GM23338 (cell line): Measurements from ENCODE around the gene CECR2. TPM values are rescaled to one million over a fixed set of nuclear protein-coding genes. Genes with fewer than 3 reads are reported as not detected.

Experiments
- ATAC-seq: fragments of 200-7000 bp; cut with Tn5 transposase; 3 replicates; pipeline ENCODE4 v1.9.1; 2020
- DNase-seq: peaks from one replicate; pipeline ENCODE4 v3.0.0-alpha.2; 2015; ENCODE audit warnings: low spot score
- H2AFZ ChIP-seq: fragments of 200-600 bp; sonication (generic); 2 replicates; pipeline ENCODE4 v1.8.0; 2016; ENCODE audit warnings: antibody characterized with exemption, mild to moderate bottlenecking, moderate library complexity
- H3F3A ChIP-seq: fragments of 200-600 bp; sonication (generic); replicated peaks from 2 replicates; pipeline ENCODE4 v1.8.0; 2017; ENCODE audit warnings: antibody characterized with exemption, mixed run types, low read depth
- H3K27ac ChIP-seq: fragments of 200-600 bp; sonication (generic); 2 replicates; pipeline ENCODE4 v1.6.1; 2016; ENCODE audit warnings: low read depth
- H3K27me3 ChIP-seq: fragments of 200-600 bp; sonication (generic); 2 replicates; pipeline ENCODE4 v1.8.0; 2016; ENCODE audit warnings: mild to moderate bottlenecking, mixed run types, moderate library complexity; ENCODE audit not compliant: insufficient read depth
- H3K36me3 ChIP-seq: fragments of 200-600 bp; sonication (generic); 2 replicates; pipeline ENCODE4 v1.8.0; 2016; ENCODE audit warnings: mild to moderate bottlenecking; ENCODE audit not compliant: insufficient read depth
- H3K4me1 ChIP-seq: fragments of 200-600 bp; sonication (generic); 2 replicates; pipeline ENCODE4 v1.8.0; 2016; ENCODE audit warnings: mild to moderate bottlenecking, moderate library complexity; ENCODE audit not compliant: insufficient read depth
- H3K4me2 ChIP-seq: fragments of 200-600 bp; sonication (generic); 2 replicates; pipeline ENCODE4 v1.7.1; 2017; ENCODE audit warnings: mixed run types
- H3K4me3 ChIP-seq: fragments of 200-600 bp; sonication (generic); 2 replicates; pipeline ENCODE4 v1.6.1; 2016; ENCODE audit warnings: mixed run types
- H3K79me2 ChIP-seq: fragments of 200-600 bp; sonication (generic); replicated peaks from 2 replicates; pipeline ENCODE4 v1.8.0; 2017; ENCODE audit warnings: mild to moderate bottlenecking; ENCODE audit not compliant: insufficient read depth
- H3K9me2 ChIP-seq: fragments of 200-600 bp; sonication (generic); 2 replicates; pipeline ENCODE4 v1.8.0; 2017; ENCODE audit not compliant: insufficient read depth
- H4K20me1 ChIP-seq: fragments of 200-600 bp; sonication (generic); replicated peaks from 2 replicates; pipeline ENCODE4 v1.8.0; 2017; ENCODE audit warnings: mild to moderate bottlenecking; ENCODE audit not compliant: insufficient read depth
- H3K27ac Mint-ChIP-seq: 2 replicates; pipeline ENCODE4 v1.8.0; 2020; ENCODE audit warnings: inconsistent platforms, mild to moderate bottlenecking, moderate library complexity, mixed read lengths
- H3K27me3 Mint-ChIP-seq: 3 replicates; pipeline ENCODE4 v1.8.0; 2022; ENCODE audit warnings: low read depth, mild to moderate bottlenecking, moderate library complexity, mixed read lengths, inconsistent platforms; ENCODE audit not compliant: insufficient read depth, poor library complexity
- H3K36me3 Mint-ChIP-seq: 3 replicates; pipeline ENCODE4 v1.8.0; 2021; ENCODE audit warnings: low read depth, mild to moderate bottlenecking, inconsistent platforms, moderate library complexity, mixed read lengths
- H3K4me1 Mint-ChIP-seq: 3 replicates; pipeline ENCODE4 v1.8.0; 2020; ENCODE audit warnings: mild to moderate bottlenecking, inconsistent platforms, mixed read lengths
- H3K4me3 Mint-ChIP-seq: 3 replicates; pipeline ENCODE4 v1.8.0; 2021; ENCODE audit warnings: moderate library complexity, mild to moderate bottlenecking, inconsistent platforms, mixed read lengths
- H3K9me3 Mint-ChIP-seq: 3 replicates; pipeline ENCODE4 v1.8.0; 2020; ENCODE audit warnings: moderate library complexity, mild to moderate bottlenecking, inconsistent platforms, mixed read lengths
- CREB1 ChIP-seq: fragments of 250-450 bp; sonication (Bioruptor Pico); IDR thresholded peaks from 2 replicates; pipeline ENCODE4 v1.5.0; 2020; ENCODE audit warnings: low read depth, mild to moderate bottlenecking, moderate library complexity
- EZH2phosphoT487 ChIP-seq: fragments of 200-600 bp; sonication (generic); IDR thresholded peaks from one replicate; pipeline ENCODE4 v1.8.1; 2018; ENCODE audit warnings: antibody characterized with exemption; ENCODE audit not compliant: unreplicated experiment
- JUNB ChIP-seq: IDR thresholded peaks from one replicate; pipeline ENCODE4 v1.6.1; 2016; ENCODE audit warnings: antibody characterized with exemption; ENCODE audit not compliant: unreplicated experiment
- NANOG ChIP-seq: IDR thresholded peaks from 2 replicates; pipeline ENCODE4 v1.6.1; 2016; ENCODE audit warnings: antibody characterized with exemption, borderline replicate concordance
- POLR2AphosphoS5 ChIP-seq: IDR thresholded peaks from 2 replicates; pipeline ENCODE4 v1.6.1; 2016; ENCODE audit warnings: antibody characterized with exemption, low read depth
- ZNF331 ChIP-seq: fragments of 250-450 bp; sonication (Bioruptor Pico); IDR thresholded peaks from 2 replicates; pipeline ENCODE4 v1.5.0; 2020; ENCODE audit warnings: low read depth, mild to moderate bottlenecking, moderate library complexity
- polyA plus RNA-seq: library from polyadenylated mRNA; unstranded; fragments of >200 nt; fragmentation: Nextera tagmentation; extraction: Ambion mirVana; gene quantifications from 2 replicates; pipeline ENCODE4 v1.2.1, GENCODE V29; 2016
- total RNA-seq: library from RNA; depleted of rRNA; stranded (reverse); fragments of >200 nt; shearing (Covaris generic); gene quantifications from 2 replicates; pipeline ENCODE4 v1.2.3, GENCODE V29; 2014
- TF ChIP-seq, protein P1 (sequence below): IDR thresholded peaks from one replicate; pipeline ENCODE4 v1.6.1; 2018; ENCODE audit warnings: antibody characterized with exemption; ENCODE audit not compliant: unreplicated experiment
- TF ChIP-seq, protein P2 (sequence below): fragments of 250-450 bp; sonication (Bioruptor Pico); IDR thresholded peaks from 2 replicates; pipeline ENCODE4 v1.5.0; 2020; ENCODE audit warnings: mild to moderate bottlenecking, moderate library complexity
- TF ChIP-seq, protein P3 (sequence below), 2 experiments: fragments of 200-600 bp in 1 of 2; sonication (generic) in 1 of 2; conservative IDR thresholded peaks; 2 replicates each; pipeline versions ENCODE4 v1.5.1 to v1.6.1; 2016 to 2017; ENCODE audit warnings: antibody characterized with exemption in 2 of 2, low read depth in 2 of 2, mild to moderate bottlenecking in 2 of 2, moderate library complexity in 1 of 2

CECR2 gene
- total and polyA plus RNA-seq, 2 experiments from 2014 or later, result 18.4 to 110 TPM

DNA sequence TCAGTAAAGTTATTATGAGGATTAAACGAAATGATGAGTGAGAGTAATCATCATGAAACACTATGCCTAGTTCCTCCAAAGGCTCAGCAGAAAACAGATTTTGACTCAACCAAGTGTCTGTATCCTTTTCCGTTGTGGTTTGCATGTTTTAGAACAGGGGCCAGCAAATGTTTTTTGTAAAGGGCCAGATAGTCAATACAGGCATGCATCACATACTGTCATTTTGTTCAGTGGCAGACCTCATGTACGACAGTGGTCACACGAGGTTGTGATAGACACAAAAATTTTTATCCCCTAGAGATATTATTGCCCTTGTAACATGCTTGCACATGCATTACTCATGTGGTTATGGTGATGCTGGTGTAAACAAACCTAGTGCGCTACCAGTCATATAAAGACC lies 112.2 kb downstream of the CECR2 start:
- no peaks in the 10 kb centered on the region for H3K9me2 ChIP-seq
- no peak overlapping the region for H3K4me2 ChIP-seq

More for the DNA sequence above, 112.2 kb downstream of the CECR2 start:
- H3K36me3 Mint-ChIP-seq, result peaks cover 71% of the 10 kb centered on the region
- peaks cover 12% of the 10 kb centered on the region for H3K4me1 Mint-ChIP-seq
- Histone ChIP-seq H4K20me1 (peaks cover 23% of the 10 kb centered on the region), H3K27me3 (no peaks in the 10 kb centered on the region), H3K79me2 (peaks cover 90% of the 10 kb centered on the region), H3K4me1 (peaks cover 10% of the 10 kb centered on the region), H3F3A (peaks cover 13% of the 10 kb centered on the region; the same call in 1 of the 2 replicates), H3K36me3 (peaks cover 20% of the 10 kb centered on the region), H3K27ac (no peak overlapping the region), H3K4me3 (no peak overlapping the region), H2AFZ (no peak overlapping the region)
- no peak overlapping the region for H3K27ac Mint-ChIP-seq
- TF ChIP-seq ZNF331 (CRISPR knock-in tag) (no peak), NANOG (no peak), POLR2AphosphoS5 (no peak), EZH2phosphoT487 (no peak), JUNB (no peak), CREB1 (CRISPR knock-in tag) (no peak)
- TF ChIP-seq, protein P1, sequence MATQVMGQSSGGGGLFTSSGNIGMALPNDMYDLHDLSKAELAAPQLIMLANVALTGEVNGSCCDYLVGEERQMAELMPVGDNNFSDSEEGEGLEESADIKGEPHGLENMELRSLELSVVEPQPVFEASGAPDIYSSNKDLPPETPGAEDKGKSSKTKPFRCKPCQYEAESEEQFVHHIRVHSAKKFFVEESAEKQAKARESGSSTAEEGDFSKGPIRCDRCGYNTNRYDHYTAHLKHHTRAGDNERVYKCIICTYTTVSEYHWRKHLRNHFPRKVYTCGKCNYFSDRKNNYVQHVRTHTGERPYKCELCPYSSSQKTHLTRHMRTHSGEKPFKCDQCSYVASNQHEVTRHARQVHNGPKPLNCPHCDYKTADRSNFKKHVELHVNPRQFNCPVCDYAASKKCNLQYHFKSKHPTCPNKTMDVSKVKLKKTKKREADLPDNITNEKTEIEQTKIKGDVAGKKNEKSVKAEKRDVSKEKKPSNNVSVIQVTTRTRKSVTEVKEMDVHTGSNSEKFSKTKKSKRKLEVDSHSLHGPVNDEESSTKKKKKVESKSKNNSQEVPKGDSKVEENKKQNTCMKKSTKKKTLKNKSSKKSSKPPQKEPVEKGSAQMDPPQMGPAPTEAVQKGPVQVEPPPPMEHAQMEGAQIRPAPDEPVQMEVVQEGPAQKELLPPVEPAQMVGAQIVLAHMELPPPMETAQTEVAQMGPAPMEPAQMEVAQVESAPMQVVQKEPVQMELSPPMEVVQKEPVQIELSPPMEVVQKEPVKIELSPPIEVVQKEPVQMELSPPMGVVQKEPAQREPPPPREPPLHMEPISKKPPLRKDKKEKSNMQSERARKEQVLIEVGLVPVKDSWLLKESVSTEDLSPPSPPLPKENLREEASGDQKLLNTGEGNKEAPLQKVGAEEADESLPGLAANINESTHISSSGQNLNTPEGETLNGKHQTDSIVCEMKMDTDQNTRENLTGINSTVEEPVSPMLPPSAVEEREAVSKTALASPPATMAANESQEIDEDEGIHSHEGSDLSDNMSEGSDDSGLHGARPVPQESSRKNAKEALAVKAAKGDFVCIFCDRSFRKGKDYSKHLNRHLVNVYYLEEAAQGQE, result no peak
- TF ChIP-seq, protein P2, sequence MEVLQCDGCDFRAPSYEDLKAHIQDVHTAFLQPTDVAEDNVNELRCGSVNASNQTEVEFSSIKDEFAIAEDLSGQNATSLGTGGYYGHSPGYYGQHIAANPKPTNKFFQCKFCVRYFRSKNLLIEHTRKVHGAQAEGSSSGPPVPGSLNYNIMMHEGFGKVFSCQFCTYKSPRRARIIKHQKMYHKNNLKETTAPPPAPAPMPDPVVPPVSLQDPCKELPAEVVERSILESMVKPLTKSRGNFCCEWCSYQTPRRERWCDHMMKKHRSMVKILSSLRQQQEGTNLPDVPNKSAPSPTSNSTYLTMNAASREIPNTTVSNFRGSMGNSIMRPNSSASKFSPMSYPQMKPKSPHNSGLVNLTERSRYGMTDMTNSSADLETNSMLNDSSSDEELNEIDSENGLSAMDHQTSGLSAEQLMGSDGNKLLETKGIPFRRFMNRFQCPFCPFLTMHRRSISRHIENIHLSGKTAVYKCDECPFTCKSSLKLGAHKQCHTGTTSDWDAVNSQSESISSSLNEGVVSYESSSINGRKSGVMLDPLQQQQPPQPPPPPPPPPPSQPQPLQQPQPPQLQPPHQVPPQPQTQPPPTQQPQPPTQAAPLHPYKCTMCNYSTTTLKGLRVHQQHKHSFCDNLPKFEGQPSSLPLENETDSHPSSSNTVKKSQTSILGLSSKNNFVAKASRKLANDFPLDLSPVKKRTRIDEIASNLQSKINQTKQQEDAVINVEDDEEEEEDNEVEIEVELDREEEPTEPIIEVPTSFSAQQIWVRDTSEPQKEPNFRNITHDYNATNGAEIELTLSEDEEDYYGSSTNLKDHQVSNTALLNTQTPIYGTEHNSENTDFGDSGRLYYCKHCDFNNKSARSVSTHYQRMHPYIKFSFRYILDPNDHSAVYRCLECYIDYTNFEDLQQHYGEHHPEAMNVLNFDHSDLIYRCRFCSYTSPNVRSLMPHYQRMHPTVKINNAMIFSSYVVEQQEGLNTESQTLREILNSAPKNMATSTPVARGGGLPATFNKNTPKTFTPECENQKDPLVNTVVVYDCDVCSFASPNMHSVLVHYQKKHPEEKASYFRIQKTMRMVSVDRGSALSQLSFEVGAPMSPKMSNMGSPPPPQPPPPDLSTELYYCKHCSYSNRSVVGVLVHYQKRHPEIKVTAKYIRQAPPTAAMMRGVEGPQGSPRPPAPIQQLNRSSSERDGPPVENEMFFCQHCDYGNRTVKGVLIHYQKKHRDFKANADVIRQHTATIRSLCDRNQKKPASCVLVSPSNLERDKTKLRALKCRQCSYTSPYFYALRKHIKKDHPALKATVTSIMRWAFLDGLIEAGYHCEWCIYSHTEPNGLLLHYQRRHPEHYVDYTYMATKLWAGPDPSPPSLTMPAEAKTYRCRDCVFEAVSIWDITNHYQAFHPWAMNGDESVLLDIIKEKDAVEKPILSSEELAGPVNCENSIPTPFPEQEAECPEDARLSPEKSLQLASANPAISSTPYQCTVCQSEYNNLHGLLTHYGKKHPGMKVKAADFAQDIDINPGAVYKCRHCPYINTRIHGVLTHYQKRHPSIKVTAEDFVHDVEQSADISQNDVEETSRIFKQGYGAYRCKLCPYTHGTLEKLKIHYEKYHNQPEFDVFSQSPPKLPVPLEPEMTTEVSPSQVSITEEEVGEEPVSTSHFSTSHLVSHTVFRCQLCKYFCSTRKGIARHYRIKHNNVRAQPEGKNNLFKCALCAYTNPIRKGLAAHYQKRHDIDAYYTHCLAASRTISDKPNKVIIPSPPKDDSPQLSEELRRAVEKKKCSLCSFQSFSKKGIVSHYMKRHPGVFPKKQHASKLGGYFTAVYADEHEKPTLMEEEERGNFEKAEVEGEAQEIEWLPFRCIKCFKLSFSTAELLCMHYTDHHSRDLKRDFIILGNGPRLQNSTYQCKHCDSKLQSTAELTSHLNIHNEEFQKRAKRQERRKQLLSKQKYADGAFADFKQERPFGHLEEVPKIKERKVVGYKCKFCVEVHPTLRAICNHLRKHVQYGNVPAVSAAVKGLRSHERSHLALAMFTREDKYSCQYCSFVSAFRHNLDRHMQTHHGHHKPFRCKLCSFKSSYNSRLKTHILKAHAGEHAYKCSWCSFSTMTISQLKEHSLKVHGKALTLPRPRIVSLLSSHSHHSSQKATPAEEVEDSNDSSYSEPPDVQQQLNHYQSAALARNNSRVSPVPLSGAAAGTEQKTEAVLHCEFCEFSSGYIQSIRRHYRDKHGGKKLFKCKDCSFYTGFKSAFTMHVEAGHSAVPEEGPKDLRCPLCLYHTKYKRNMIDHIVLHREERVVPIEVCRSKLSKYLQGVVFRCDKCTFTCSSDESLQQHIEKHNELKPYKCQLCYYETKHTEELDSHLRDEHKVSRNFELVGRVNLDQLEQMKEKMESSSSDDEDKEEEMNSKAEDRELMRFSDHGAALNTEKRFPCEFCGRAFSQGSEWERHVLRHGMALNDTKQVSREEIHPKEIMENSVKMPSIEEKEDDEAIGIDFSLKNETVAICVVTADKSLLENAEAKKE (CRISPR knock-in tag), result no peak
- TF ChIP-seq, protein P3, sequence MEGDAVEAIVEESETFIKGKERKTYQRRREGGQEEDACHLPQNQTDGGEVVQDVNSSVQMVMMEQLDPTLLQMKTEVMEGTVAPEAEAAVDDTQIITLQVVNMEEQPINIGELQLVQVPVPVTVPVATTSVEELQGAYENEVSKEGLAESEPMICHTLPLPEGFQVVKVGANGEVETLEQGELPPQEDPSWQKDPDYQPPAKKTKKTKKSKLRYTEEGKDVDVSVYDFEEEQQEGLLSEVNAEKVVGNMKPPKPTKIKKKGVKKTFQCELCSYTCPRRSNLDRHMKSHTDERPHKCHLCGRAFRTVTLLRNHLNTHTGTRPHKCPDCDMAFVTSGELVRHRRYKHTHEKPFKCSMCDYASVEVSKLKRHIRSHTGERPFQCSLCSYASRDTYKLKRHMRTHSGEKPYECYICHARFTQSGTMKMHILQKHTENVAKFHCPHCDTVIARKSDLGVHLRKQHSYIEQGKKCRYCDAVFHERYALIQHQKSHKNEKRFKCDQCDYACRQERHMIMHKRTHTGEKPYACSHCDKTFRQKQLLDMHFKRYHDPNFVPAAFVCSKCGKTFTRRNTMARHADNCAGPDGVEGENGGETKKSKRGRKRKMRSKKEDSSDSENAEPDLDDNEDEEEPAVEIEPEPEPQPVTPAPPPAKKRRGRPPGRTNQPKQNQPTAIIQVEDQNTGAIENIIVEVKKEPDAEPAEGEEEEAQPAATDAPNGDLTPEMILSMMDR (conservative IDR thresholded peaks at IDR 0.05; ENCODE audit: low read depth in 2 of 2), result no peak
- DNase-seq, result no peak
- H3K9me3 Mint-ChIP-seq, result no peaks in the 10 kb centered on the region
- H3K27me3 Mint-ChIP-seq, result peaks cover 5% of the 10 kb centered on the region
- ATAC-seq, result no peak
- no peak overlapping the region for H3K4me3 Mint-ChIP-seq
